Cardiac fibroblast (primary cell): ENCODE data around the gene FICD.

Experiments used
- DNase-seq, 2 donors: peaks; one replicate each; pipeline versions ENCODE4 v3.0.0 to v3.0.0-alpha.2; 2010; ENCODE audit warnings: low read depth in 2 of 2
- H3K4me3 ChIP-seq, 2 donors: replicated peaks in 1 of 2; 1 replicate in 1 of 2; 2 replicates in 1 of 2; pipeline ENCODE4 v1.5.1; 2011; ENCODE audit warnings: low read depth in 2 of 2, low read length in 2 of 2, mild to moderate bottlenecking in 2 of 2, moderate library complexity in 1 of 2
- CTCF ChIP-seq: IDR thresholded peaks from one replicate; pipeline ENCODE4 v1.5.1; 2011; ENCODE audit warnings: low read depth, mild to moderate bottlenecking, low read length, inconsistent platforms

Gene FICD

GRCh38 chr12:108514973-108515814 lies at the start of gene FICD:
FICD (plus strand) TSS chr12:108515277; CDS start chr12:108516973, 1,696 bp downstream.
- DNase-seq: peak; percentile 98
- TF ChIP-seq CTCF: no peak
- peak within 1 kb of the TSS; percentile 89 to 97 for H3K4me3 ChIP-seq

DNA sequence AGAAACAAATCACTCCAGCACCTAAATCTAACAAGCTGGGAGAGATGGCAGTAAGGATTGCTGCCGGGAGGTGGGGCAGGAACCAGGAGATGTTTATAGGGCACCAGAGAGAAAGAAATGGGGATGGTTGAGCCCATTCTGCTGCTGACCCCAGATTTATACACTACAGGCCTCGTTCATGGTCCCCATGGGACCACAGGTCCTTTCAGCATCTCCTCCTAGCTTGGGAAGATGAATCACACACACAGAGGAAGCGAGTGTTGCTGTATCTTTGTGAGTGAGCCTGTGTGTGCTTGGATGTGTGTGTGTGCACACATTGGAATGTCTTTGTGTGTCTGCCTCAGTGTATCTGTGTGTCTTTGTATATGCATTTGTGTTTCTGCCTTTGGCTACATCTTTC lies 49.7 kb upstream of the FICD start:
- no peak for TF ChIP-seq CTCF
- DNase-seq: no peak
- H3K4me3 ChIP-seq: no peak overlapping the region

DNA sequence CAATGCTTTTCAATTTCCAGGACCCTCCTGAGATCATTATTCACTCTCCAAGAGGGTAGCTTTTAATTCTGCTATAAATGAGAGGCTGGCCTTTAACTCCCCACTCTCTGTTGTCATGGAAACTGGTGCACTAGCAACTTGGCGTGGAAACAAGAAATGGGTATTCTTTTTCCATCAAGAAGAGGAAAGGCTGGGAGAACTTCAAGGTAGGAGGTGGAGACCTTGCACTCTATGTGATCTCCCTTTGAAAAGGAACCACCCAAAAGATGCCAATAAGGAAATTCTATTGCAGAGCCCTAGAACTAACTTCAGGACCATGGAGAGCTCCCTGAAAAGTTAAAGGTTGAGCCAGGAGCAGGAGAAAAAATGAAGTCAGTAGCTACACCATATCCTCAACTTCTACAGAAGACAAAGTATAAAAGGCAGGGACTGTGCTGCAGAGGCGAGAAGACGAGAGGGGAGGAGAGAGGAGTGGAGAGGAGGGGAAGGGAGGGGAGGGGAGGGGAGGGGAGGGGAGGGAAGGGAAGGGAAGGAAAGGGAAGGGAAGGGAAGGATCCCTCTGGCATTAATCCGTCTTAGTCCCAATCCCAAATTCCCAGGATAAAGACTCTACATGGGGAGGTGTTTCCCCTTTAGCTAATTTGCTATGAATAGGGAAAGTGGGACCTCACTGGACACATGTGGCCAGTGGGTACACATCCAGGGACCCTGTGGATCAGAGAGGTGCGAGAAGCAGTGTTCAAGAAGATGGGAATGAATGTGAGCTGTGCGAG lies 46.7 kb upstream of the FICD start:
- no peak for TF ChIP-seq CTCF
- peak; percentile 43 to 49 for DNase-seq
- H3K4me3 ChIP-seq: no peak overlapping the region

- DNase-seq: no peak
- no peak overlapping the region for H3K4me3 ChIP-seq
- no peak for TF ChIP-seq CTCF
Measured at GRCh38 chr12:108473400-108474055, 41.5 kb upstream of the FICD start.

- no peak overlapping the region for H3K4me3 ChIP-seq
- no peak for DNase-seq
- no peak for TF ChIP-seq CTCF
Measured at GRCh38 chr12:108475396-108475795, 39.7 kb upstream of the FICD start.

GRCh38 chr12:108477055-108477880 lies 37.8 kb upstream of the FICD start:
- no peak for TF ChIP-seq CTCF
- H3K4me3 ChIP-seq: no peak overlapping the region
- DNase-seq: no peak
